Measurements from ENCODE around the gene CC2D1B. TPM values are rescaled to one million over a fixed set of nuclear protein-coding genes. Genes with fewer than 3 reads are reported as not detected.

CC2D1B gene
- total RNA-seq, 1 donor from 2014 or later = 9.4 TPM

- no peaks in the 10 kb centered on the region for H3K36me3 ChIP-seq
- no peak overlapping the region for H3K4me3 Mint-ChIP-seq
Measured at GRCh38 chr1:52356818-52357355, 9.1 kb downstream of the CC2D1B start.

GRCh38 chr1:52355847-52356505 lies 10.0 kb downstream of the CC2D1B start:
- Histone ChIP-seq H3K36me3 (no peaks in the 10 kb centered on the region), H3K4me1 (peaks cover 11% of the 10 kb centered on the region), H3K9ac (no peak overlapping the region), H3F3A (ENCODE audit: low read depth) (peaks cover 16% of the 10 kb centered on the region), H3K9me3 (ENCODE audit: low read depth) (no peaks in the 10 kb centered on the region), H3K4me2 (no peak overlapping the region), H2AFZ (replicated peaks) (no peak overlapping the region), H3K27ac (no peak overlapping the region), H3K79me2 (ENCODE audit: low read depth) (no peaks in the 10 kb centered on the region), H4K20me1 (ENCODE audit: low read depth) (no peaks in the 10 kb centered on the region), H3K4me3 (no peak overlapping the region), H3K27me3 (no peaks in the 10 kb centered on the region)
- no peak for TF ChIP-seq EZH2 (IDR thresholded peaks at IDR 0.05)
- TF ChIP-seq CTCF (IDR thresholded peaks at IDR 0.05) = no peak
- TF ChIP-seq EZH2phosphoT487 (IDR thresholded peaks at IDR 0.05) = no peak
- H3K9me3 Mint-ChIP-seq = no peaks in the 10 kb centered on the region
- no peak for DNase-seq (ENCODE audit: low spot score)
- H3K27me3 Mint-ChIP-seq (ENCODE audit: insufficient read depth, low read depth) = peaks cover 13% of the 10 kb centered on the region
- no peak overlapping the region for H3K27ac Mint-ChIP-seq
- H3K4me3 Mint-ChIP-seq = peak overlapping the region; percentile 55
- H3K36me3 Mint-ChIP-seq = peaks cover 41% of the 10 kb centered on the region
- peaks cover 5% of the 10 kb centered on the region for H3K4me1 Mint-ChIP-seq

More at GRCh38 chr1:52356818-52357355, 9.1 kb downstream of the CC2D1B start:
- no peak for DNase-seq (ENCODE audit: low spot score)
- H3K9me3 ChIP-seq (ENCODE audit: low read depth) = no peaks in the 10 kb centered on the region
- H3K9ac ChIP-seq = no peak overlapping the region
- Mint-ChIP-seq H3K4me1 (no peaks in the 10 kb centered on the region), H3K9me3 (no peaks in the 10 kb centered on the region), H3K27ac (no peak overlapping the region), H3K27me3 (ENCODE audit: insufficient read depth, low read depth) (peaks cover 15% of the 10 kb centered on the region), H3K36me3 (peaks cover 50% of the 10 kb centered on the region)
- no peak overlapping the region for H3K4me2 ChIP-seq
- TF ChIP-seq CTCF (IDR thresholded peaks at IDR 0.05) (no peak), EZH2 (IDR thresholded peaks at IDR 0.05) (no peak), EZH2phosphoT487 (IDR thresholded peaks at IDR 0.05) (no peak)
- no peaks in the 10 kb centered on the region for H3K27me3 ChIP-seq
- peaks cover 3% of the 10 kb centered on the region for H3K4me1 ChIP-seq
- no peak overlapping the region for H3K4me3 ChIP-seq
- H4K20me1 ChIP-seq (ENCODE audit: low read depth) = no peaks in the 10 kb centered on the region
- H3K27ac ChIP-seq = no peak overlapping the region
- H3K79me2 ChIP-seq (ENCODE audit: low read depth) = no peaks in the 10 kb centered on the region
- H2AFZ ChIP-seq (replicated peaks) = no peak overlapping the region
- peaks cover 7% of the 10 kb centered on the region for H3F3A ChIP-seq (ENCODE audit: low read depth)

- H3K4me2 ChIP-seq = no peak overlapping the region
- peaks cover 11% of the 10 kb centered on the region for H3K4me1 Mint-ChIP-seq
Measured at GRCh38 chr1:52355436-52355835, 10.6 kb downstream of the CC2D1B start.

More at GRCh38 chr1:52355436-52355835, 10.6 kb downstream of the CC2D1B start:
- Mint-ChIP-seq H3K4me3 (peak overlapping the region; percentile 55), H3K9me3 (no peaks in the 10 kb centered on the region), H3K27me3 (ENCODE audit: insufficient read depth, low read depth) (peaks cover 13% of the 10 kb centered on the region), H3K36me3 (peaks cover 41% of the 10 kb centered on the region), H3K27ac (no peak overlapping the region)
- H3K36me3 ChIP-seq = no peaks in the 10 kb centered on the region
- peaks cover 16% of the 10 kb centered on the region for H3K4me1 ChIP-seq
- no peaks in the 10 kb centered on the region for H3K79me2 ChIP-seq (ENCODE audit: low read depth)
- H3K9me3 ChIP-seq (ENCODE audit: low read depth) = no peaks in the 10 kb centered on the region
- H3F3A ChIP-seq (ENCODE audit: low read depth) = peaks cover 21% of the 10 kb centered on the region
- H3K9ac ChIP-seq = no peak overlapping the region
- no peak for DNase-seq (ENCODE audit: low spot score)
- no peak for TF ChIP-seq EZH2 (IDR thresholded peaks at IDR 0.05)
- no peak for TF ChIP-seq CTCF (IDR thresholded peaks at IDR 0.05)
- TF ChIP-seq EZH2phosphoT487 (IDR thresholded peaks at IDR 0.05) = no peak
- H4K20me1 ChIP-seq (ENCODE audit: low read depth) = no peaks in the 10 kb centered on the region
- no peak overlapping the region for H3K4me3 ChIP-seq
- H3K27me3 ChIP-seq = no peaks in the 10 kb centered on the region
- H2AFZ ChIP-seq (replicated peaks) = no peak overlapping the region
- H3K27ac ChIP-seq = no peak overlapping the region
